H1 (cell line): ENCODE measurements around the gene F8. TPM values are rescaled to one million over a fixed set of nuclear protein-coding genes. Genes with fewer than 3 reads are reported as not detected.
"Not testable (repeated sequence)": the region's sequence is repeated elsewhere in the genome, so short reads cannot be mapped to it uniquely, and the experiment has no call there.

Experiments used
- CTCF ChIA-PET: fragments of 300-600 bp; sonication (Branson Sonifier 250); formaldehyde crosslinking; loops from one replicate; lab custom pipeline; 2021; ENCODE audit not compliant: partially characterized antibody; lab: Charles Lee
- POLR2A ChIA-PET: fragments of 300-600 bp; sonication (Branson Sonifier 250); formaldehyde crosslinking; loops from one replicate; lab custom pipeline; 2021; ENCODE audit warnings: inconsistent platforms; ENCODE audit not compliant: partially characterized antibody; lab: Charles Lee
- DNase-seq, 2 experiments: peaks; one replicate each; pipeline versions ENCODE4 v3.0.0 to v3.0.0-alpha.2; 2010 to 2022; ENCODE audit warnings: low spot score in 2 of 2, low read depth in 1 of 2, mixed read lengths in 1 of 2
- FAIRE-seq: peaks from 2 replicates; lab custom pipeline; 2011; peaks lifted over from hg19 to GRCh38; lab: Jason Lieb, UNC
- H2AFZ ChIP-seq: 2 replicates; pipeline ENCODE4 v1.8.1; 2012; ENCODE audit warnings: low read length, inconsistent platforms
- H2AK5ac ChIP-seq: 2 replicates; pipeline ENCODE4 v1.6.1; 2013; ENCODE audit warnings: low read depth, low read length
- H2BK120ac ChIP-seq: replicated peaks from 2 replicates; pipeline ENCODE3; 2013; ENCODE audit warnings: low read depth, low read length, inconsistent platforms
- H2BK12ac ChIP-seq: 2 replicates; pipeline ENCODE4 v1.6.1; 2013; ENCODE audit warnings: low read depth, low read length
- H2BK15ac ChIP-seq: 2 replicates; pipeline ENCODE4 v1.6.1; 2013; ENCODE audit warnings: low read length
- H2BK20ac ChIP-seq: 2 replicates; pipeline ENCODE4 v1.6.1; 2013; ENCODE audit warnings: low read length
- H2BK5ac ChIP-seq: 2 replicates; pipeline ENCODE4 v1.6.1; 2013; ENCODE audit warnings: low read depth, low read length
- H3K14ac ChIP-seq: 2 replicates; pipeline ENCODE4 v1.6.1; 2013; ENCODE audit warnings: inconsistent platforms; ENCODE audit not compliant: insufficient read length
- H3K18ac ChIP-seq: 2 replicates; pipeline ENCODE4 v1.6.1; 2013; ENCODE audit warnings: low read length; ENCODE audit errors: extremely low read depth
- H3K23ac ChIP-seq: 2 replicates; pipeline ENCODE4 v1.6.1; 2013; ENCODE audit warnings: inconsistent platforms; ENCODE audit not compliant: insufficient read length
- H3K23me2 ChIP-seq: 2 replicates; pipeline ENCODE4 v1.6.1; 2013; ENCODE audit warnings: low read depth, low read length
- H3K27ac ChIP-seq: 2 replicates; pipeline ENCODE4 v1.6.1; 2011; ENCODE audit warnings: low read depth, low read length, inconsistent platforms
- H3K27me3 ChIP-seq, 4 experiments: replicated peaks in 1 of 4; 1 replicate in 1 of 4; 2 replicates in 3 of 4; pipeline versions ENCODE4 v1.6.1 to v1.8.1; 2011 to 2013; ENCODE audit warnings: low read length in 3 of 4, mild to moderate bottlenecking in 3 of 4, inconsistent platforms in 2 of 4, mixed read lengths in 2 of 4, moderate library complexity in 1 of 4; ENCODE audit not compliant: control insufficient read depth in 3 of 4, insufficient read depth in 3 of 4; ENCODE audit errors: extremely low read depth in 1 of 4
- H3K36me3 ChIP-seq, 4 experiments: 2 replicates each; pipeline versions ENCODE4 v1.6.1 to v1.8.1; 2011 to 2013; ENCODE audit warnings: mild to moderate bottlenecking in 4 of 4, low read length in 3 of 4, moderate library complexity in 2 of 4, control low read depth in 1 of 4, inconsistent platforms in 1 of 4; ENCODE audit not compliant: insufficient read depth in 4 of 4, control insufficient read depth in 2 of 4
- H3K4ac ChIP-seq: replicated peaks from 2 replicates; pipeline ENCODE3; 2013; ENCODE audit warnings: low read length, low read depth, mixed read lengths, inconsistent platforms; ENCODE audit not compliant: insufficient read length
- H3K4me1 ChIP-seq, 4 experiments: replicated peaks in 1 of 4; 1 replicate in 1 of 4; 2 replicates in 3 of 4; pipeline versions ENCODE4 v1.6.1 to v1.8.1; 2011 to 2013; ENCODE audit warnings: low read length in 3 of 4, inconsistent platforms in 2 of 4, mixed read lengths in 1 of 4; ENCODE audit not compliant: insufficient read depth in 4 of 4, control insufficient read depth in 3 of 4
- H3K4me2 ChIP-seq, 2 experiments: 2 replicates each; pipeline versions ENCODE4 v1.6.1 to v1.8.1; 2011 to 2013; ENCODE audit warnings: low read depth in 2 of 2, low read length in 2 of 2, control low read depth in 1 of 2, inconsistent platforms in 1 of 2, mild to moderate bottlenecking in 1 of 2; ENCODE audit not compliant: insufficient read depth in 1 of 2
- H3K4me3 ChIP-seq, 4 experiments: fragments of 200-600, 300-600 bp in 1 of 4; sonication (generic), shearing (Covaris generic), sonication (Bioruptor Twin) in 1 of 4; 2 replicates each; pipeline versions ENCODE4 v1.5.1 to v1.8.1; 2011 to 2016; ENCODE audit warnings: low read length in 4 of 4, low read depth in 3 of 4, control low read depth in 2 of 4, inconsistent platforms in 2 of 4, mild to moderate bottlenecking in 2 of 4, mixed read lengths in 1 of 4, moderate library complexity in 1 of 4; ENCODE audit not compliant: insufficient read depth in 2 of 4; ENCODE audit errors: extremely low read depth in 1 of 4
- H3K56ac ChIP-seq: replicated peaks from 2 replicates; pipeline ENCODE3; 2013; ENCODE audit warnings: low read depth, mild to moderate bottlenecking, mixed read lengths, low read length, inconsistent platforms; ENCODE audit not compliant: insufficient read length
- H3K79me1 ChIP-seq: 2 replicates; pipeline ENCODE4 v1.6.1; 2013; ENCODE audit warnings: low read depth, low read length, control low read depth
- H3K79me2 ChIP-seq, 2 experiments: 2 replicates each; pipeline versions ENCODE4 v1.6.1 to v1.8.1; 2012 to 2013; ENCODE audit warnings: low read length in 2 of 2, mild to moderate bottlenecking in 2 of 2, inconsistent platforms in 1 of 2; ENCODE audit not compliant: insufficient read depth in 2 of 2, control insufficient read depth in 1 of 2
- H3K9ac ChIP-seq, 4 experiments: replicated peaks in 1 of 4; 1 replicate in 1 of 4; 2 replicates in 3 of 4; pipeline versions ENCODE4 v1.6.1 to v1.8.1; 2011 to 2013; ENCODE audit warnings: low read depth in 3 of 4, low read length in 3 of 4, control low read depth in 2 of 4, mild to moderate bottlenecking in 2 of 4, moderate library complexity in 2 of 4, inconsistent platforms in 1 of 4; ENCODE audit errors: extremely low read depth in 1 of 4
- H3K9me3 ChIP-seq, 2 experiments: 2 replicates each; pipeline versions ENCODE4 v1.6.1 to v1.8.1; 2012 to 2013; ENCODE audit warnings: mild to moderate bottlenecking in 2 of 2, moderate library complexity in 2 of 2, control low read depth in 1 of 2, inconsistent platforms in 1 of 2, low read depth in 1 of 2, low read length in 1 of 2, mixed read lengths in 1 of 2; ENCODE audit not compliant: insufficient read depth in 2 of 2
- H4K20me1 ChIP-seq, 2 experiments: replicated peaks in 1 of 2; 2 replicates each; pipeline versions ENCODE3 to v1.8.1; 2011 to 2013; ENCODE audit warnings: inconsistent platforms in 2 of 2, low read length in 2 of 2, mild to moderate bottlenecking in 1 of 2; ENCODE audit not compliant: insufficient read depth in 2 of 2, control insufficient read depth in 1 of 2
- H4K5ac ChIP-seq: 2 replicates; pipeline ENCODE4 v1.6.1; 2013; ENCODE audit warnings: low read length, low read depth, mixed read lengths, inconsistent platforms; ENCODE audit not compliant: insufficient read length
- H4K8ac ChIP-seq: 2 replicates; pipeline ENCODE4 v1.8.0; 2013; ENCODE audit warnings: mild to moderate bottlenecking, moderate library complexity, low read length, inconsistent platforms; ENCODE audit not compliant: insufficient read depth; ENCODE audit errors: extremely low read depth
- H4K91ac ChIP-seq: replicated peaks from 2 replicates; pipeline ENCODE3; 2013; ENCODE audit warnings: low read length, mixed read lengths, inconsistent platforms; ENCODE audit not compliant: insufficient read length
- WGBS, 2 experiments: shearing (Covaris generic) in 1 of 2; methylation state at CpG; one replicate each; pipeline versions ENCODE4 v1.1.6 to v1.1.7; 2013 to 2015; ENCODE audit warnings: low lambda C conversion rate in 2 of 2, mixed read lengths in 2 of 2, inconsistent platforms in 1 of 2, low coverage in 1 of 2, missing lambda C conversion rate in 1 of 2; ENCODE audit not compliant: insufficient replicate concordance in 2 of 2, insufficient coverage in 1 of 2, insufficient read length in 1 of 2; ENCODE audit errors: extremely low coverage in 1 of 2, missing lambda C conversion rate in 1 of 2; 5-methylcytosine and 5-hydroxymethylcytosine counted together
- polyA plus RNA-seq, 7 experiments: library from polyadenylated mRNA; depleted of rRNA in 3 of 7; stranded (reverse) in 5 of 7; unstranded in 2 of 7; fragments of >200 nt in 5 of 7; fragments of 200-250 nt in 2 of 7; gene quantifications; 1 replicate in 5 of 7; 2 replicates in 1 of 7; 4 replicates in 1 of 7; pipeline versions ENCODE4 v1.2.1 to v1.2.3, GENCODE V29; 2011 to 2013; ENCODE audit warnings: missing spikeins in 2 of 7, mixed read lengths in 2 of 7
- total RNA-seq: library from RNA; stranded (reverse); fragmentation: NEBNext Ultra II Directional; extraction: Animal tissue kit (Norgen Biotek cat#: 25700); gene quantifications from 2 replicates; pipeline ENCODE4 v1.2.1, GENCODE V29; 2021

F8 gene
- total and polyA plus RNA-seq, 2 of the 8 experiments (the other 6 are each of a cell fraction or from before 2014, with no cell fraction given), result 1.1 to 2.6 TPM

GRCh38 chrX:154910528-154910927 lies 112.0 kb downstream of the F8 start:
- CTCF ChIA-PET, H3K79me1 ChIP-seq, H2AFZ ChIP-seq, DNase-seq, H3K27ac ChIP-seq, H3K4ac ChIP-seq, H2BK20ac ChIP-seq, FAIRE-seq, H3K9ac ChIP-seq, POLR2A ChIA-PET, H3K23ac ChIP-seq, H2AK5ac ChIP-seq, H3K4me3 ChIP-seq, H2BK120ac ChIP-seq, H3K9me3 ChIP-seq, H3K4me2 ChIP-seq, H3K79me2 ChIP-seq, H2BK15ac ChIP-seq, H3K23me2 ChIP-seq, H2BK5ac ChIP-seq, H3K18ac ChIP-seq, H3K27me3 ChIP-seq, H4K20me1 ChIP-seq, H4K91ac ChIP-seq, H4K8ac ChIP-seq, H3K36me3 ChIP-seq, H3K56ac ChIP-seq, H4K5ac ChIP-seq, H2BK12ac ChIP-seq, H3K4me1 ChIP-seq, H3K14ac ChIP-seq: not testable (repeated sequence)
- WGBS, 2 experiments, result 83% methylated on average over 2 of the region's 11 CpGs; no CpG with 5 or more reads in 1 of the 2 experiments

- 53% methylated on average over 2 of the region's 4 CpGs; no CpG with 5 or more reads in 1 of the 2 experiments for WGBS, 2 experiments
Observed at GRCh38 chrX:154910048-154910447, 112.5 kb downstream of the F8 start.

More at GRCh38 chrX:154910048-154910447, 112.5 kb downstream of the F8 start:
- H3K79me2 ChIP-seq, H3K36me3 ChIP-seq, H4K8ac ChIP-seq, FAIRE-seq, H3K27me3 ChIP-seq, H3K23me2 ChIP-seq, H2BK20ac ChIP-seq, POLR2A ChIA-PET, H2AFZ ChIP-seq, H4K5ac ChIP-seq, H3K4me1 ChIP-seq, H2BK5ac ChIP-seq, H3K79me1 ChIP-seq, H3K4me3 ChIP-seq, H4K20me1 ChIP-seq, H3K9me3 ChIP-seq, DNase-seq, H2BK12ac ChIP-seq, CTCF ChIA-PET, H3K56ac ChIP-seq, H3K14ac ChIP-seq, H3K23ac ChIP-seq, H2AK5ac ChIP-seq, H3K9ac ChIP-seq, H3K4me2 ChIP-seq, H3K4ac ChIP-seq, H2BK120ac ChIP-seq, H2BK15ac ChIP-seq, H3K27ac ChIP-seq, H3K18ac ChIP-seq, H4K91ac ChIP-seq: not testable (repeated sequence)
